CD4-positive, alpha-beta T cell treated with Interleukin-2 at 100 ng/mL for 4 hours (primary cell): ENCODE measurements around the gene TBX1.
"Not testable (repeated sequence)": the region's sequence is repeated elsewhere in the genome, so short reads cannot be mapped to it uniquely, and the experiment has no call there.

Experiments
- DNase-seq: peaks from one replicate; pipeline ENCODE4 v3.0.0-alpha.2; 2020; ENCODE audit warnings: low spot score

The TBX1 gene

GRCh38 chr22:19784384-19785175, 24.0 kb downstream of the TBX1 start:
- DNase-seq: no peak

- DNase-seq: no peak
These were observed 25.1 kb downstream of the TBX1 start for GRCh38 chr22:19785461-19786263.

GRCh38 chr22:19786264-19786585, 25.6 kb downstream of the TBX1 start:
- DNase-seq: no peak

DNA sequence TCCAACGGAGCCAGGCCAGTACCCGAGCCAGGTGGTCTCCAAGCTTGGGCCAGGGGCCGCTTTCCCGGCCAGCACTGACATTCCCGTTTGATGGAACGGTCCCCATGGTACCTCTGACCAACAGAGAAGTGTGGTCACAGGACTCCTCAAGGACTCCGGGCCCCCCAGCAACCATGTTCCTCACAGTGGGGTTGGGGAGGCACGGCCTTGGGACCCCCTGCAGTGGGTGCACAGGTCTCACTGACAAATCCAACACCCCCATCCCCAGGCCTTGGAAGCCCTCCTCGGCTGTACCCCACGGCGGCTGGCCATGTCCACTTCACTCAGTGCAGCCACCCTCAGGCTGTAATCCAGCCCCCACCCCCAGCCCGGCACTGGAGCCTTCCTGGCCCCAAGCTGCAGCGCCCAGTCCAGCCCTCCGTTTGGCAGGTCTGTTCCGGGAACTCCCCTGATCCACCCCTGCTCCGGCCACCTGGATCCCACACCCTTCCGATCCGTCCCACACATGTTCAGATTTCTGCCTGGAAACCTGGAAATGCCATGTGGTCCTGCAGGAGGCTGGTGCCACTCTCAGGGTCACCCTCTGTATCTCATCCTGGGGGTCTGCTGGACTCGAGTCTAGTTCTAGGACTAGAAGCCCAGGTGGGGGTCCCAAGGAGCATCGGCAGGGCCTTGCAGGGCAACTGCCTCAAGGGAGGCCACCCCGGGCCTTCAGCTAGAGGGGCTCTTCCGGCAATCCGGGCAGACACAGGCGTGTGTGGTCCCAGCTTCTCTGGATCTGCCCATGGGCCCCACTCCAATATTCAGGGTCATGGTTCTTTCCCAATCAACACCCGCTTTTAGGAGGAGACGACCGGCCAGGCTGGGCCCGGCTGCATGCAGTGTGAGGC, 26.6 kb downstream of the TBX1 start:
- no peak for DNase-seq

DNA sequence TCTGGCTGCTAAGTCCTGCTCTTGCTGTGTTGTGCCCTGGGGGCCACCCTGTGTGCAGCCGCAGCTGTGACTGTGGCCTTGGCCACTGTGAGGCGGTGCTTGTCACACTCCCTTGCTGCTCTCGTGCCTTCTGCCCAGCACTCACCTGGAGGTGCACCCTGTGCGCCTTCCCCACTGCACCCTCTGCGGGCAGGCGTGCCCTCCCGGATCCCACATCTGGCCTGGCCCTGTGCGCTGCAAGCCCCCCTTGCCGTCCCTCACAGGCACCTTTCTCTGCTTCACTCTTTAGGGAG, 27.2 kb downstream of the TBX1 start:
- no peak for DNase-seq

- DNase-seq: no peak
These were observed 28.2 kb downstream of the TBX1 start for GRCh38 chr22:19788661-19789225.

- no peak for DNase-seq
These were observed 28.8 kb downstream of the TBX1 start for GRCh38 chr22:19789406-19789805.

DNA sequence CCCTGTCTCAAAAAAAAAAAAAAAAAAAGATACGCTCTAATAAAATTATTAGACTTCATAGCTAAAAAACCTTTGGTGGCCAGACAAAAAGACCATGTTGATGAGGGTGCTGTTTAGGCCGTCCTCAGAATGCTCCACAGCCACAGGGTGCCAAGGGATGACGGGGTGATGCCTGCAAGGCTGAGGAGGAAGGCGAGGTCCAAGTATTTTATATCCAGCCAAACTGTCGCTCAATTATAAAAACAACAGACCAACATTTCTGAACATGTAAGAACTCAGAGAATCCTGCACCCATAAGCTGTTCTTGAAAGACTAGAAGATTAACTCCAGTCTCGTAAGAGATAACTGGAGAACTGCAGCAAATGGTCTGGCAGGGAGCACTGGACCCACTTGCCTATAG, 29.2 kb downstream of the TBX1 start:
- DNase-seq: no peak

GRCh38 chr22:19791243-19791642, 30.7 kb downstream of the TBX1 start:
- DNase-seq: no peak

DNA sequence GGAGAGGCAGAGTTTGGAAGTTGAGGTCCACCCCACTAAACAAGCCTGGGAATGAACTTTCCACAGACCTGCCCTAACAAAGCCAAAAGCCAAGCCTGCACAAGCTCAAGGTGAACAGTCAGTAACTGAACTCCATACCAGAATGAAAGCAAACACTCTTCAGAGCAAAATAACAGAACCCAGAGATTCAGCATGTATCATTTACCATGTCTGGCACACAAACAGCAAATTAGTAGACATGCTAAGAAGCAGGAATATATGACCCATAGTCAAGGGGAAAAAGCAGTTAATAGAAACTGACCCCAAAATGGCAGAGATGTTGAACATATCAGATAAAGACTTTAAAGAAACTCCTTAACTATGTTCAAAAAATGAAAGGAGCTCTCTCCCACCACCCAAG, 31.3 kb downstream of the TBX1 start:
- DNase-seq: no peak

- not testable (repeated sequence) for DNase-seq
These were observed 31.9 kb downstream of the TBX1 start for GRCh38 chr22:19792383-19792896.

- no peak for DNase-seq
These were observed 32.6 kb downstream of the TBX1 start for GRCh38 chr22:19793161-19793560.

- DNase-seq: no peak
These were observed 33.2 kb downstream of the TBX1 start for GRCh38 chr22:19793661-19794310.

DNA sequence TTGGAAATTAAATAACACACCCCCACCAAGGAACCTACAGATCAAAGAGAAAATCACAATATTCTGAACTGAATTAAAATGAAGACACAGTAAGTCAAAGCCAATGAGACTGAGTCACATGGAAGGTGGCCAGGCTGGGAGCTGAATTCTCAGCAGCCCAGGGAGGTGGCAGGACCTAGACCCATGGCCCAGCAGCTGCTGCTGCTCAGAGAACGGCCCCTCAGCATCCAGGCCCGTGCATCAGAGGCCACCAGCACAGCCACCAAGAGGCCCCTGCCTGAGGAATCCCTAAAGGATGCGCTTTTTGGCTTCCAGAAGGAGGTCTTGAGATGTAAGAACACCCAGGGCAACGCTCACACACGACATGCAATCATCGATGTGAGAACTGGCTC, 35.0 kb downstream of the TBX1 start:
- DNase-seq: no peak

DNA sequence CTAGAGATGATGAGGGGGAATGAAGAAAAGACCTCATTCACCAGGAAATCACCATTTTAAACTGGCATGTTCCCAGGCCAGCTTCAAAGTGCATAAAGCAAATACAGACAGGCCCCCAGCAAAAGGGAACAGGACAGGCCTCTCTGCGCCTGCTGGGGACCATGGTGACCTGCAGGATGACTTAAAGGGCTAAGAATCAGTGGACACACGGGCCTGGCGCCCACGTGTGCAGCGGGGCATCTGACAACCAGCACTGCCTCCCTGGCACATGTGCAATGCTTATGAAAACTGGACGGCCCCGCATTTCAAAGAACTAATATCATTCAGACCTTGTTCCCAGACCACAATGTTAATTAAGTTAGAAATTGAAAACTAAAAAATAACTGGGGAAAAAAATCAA, 35.6 kb downstream of the TBX1 start:
- DNase-seq: no peak

DNA sequence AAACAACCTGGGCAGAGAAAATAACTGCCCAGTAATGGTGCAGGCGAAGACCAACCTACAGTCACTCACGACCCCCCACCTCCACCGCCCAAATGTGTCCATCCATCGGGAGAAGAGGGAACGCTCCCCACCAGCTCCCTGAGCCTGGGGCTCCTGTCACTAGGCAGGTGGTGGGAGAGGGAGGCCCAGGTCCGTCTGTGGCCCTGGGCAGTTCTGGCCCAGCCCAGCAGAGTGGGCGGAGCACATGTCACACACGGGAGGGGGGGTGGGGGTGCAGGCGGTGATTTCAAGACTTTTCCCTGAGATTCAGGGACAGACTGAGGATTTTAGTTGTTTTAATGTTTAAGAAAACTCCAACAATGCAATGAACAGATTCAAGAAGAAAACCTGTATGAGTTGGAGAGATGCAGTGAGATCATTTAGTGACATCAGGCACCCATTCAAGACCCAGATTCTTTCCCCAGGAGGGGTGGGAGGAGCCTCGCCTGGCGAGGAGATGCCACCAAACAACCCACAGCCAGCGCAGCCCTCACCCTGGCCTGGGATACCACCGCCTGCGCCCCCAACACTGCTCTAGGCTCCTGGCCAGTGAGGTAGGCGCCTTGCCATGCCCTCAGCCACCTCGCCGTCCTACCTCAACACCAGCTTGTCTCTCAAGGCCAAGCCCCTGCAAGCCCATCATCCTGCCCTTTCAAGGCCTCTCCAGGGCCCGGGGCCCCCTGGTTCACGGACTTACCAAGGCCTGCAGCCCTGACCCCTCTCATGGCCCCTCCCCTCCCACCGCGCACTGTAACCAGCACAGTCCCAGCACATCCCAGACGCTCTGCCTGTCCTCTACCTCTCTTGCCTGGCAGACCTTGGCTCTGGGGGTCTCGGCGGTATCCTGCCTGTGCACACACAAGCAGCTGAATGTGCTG, 36.8 kb downstream of the TBX1 start:
- DNase-seq: no peak

GRCh38 chr22:19798003-19798665, 37.6 kb downstream of the TBX1 start:
- DNase-seq: no peak

GRCh38 chr22:19798891-19799293, 38.3 kb downstream of the TBX1 start:
- no peak for DNase-seq

- no peak for DNase-seq
These were observed 39.0 kb downstream of the TBX1 start for GRCh38 chr22:19799322-19800190.
